Dendritic cell treated with granulocyte-macrophage colony-stimulating factor and Interleukin-4, amounts not matched to agents 40 ng/mL and 50 ng/mL, for 4 days (primary cell): ENCODE measurements around the gene FOLR2.
"Not testable (repeated sequence)": the region's sequence is repeated elsewhere in the genome, so short reads cannot be mapped to it uniquely, and the experiment has no call there.

Source experiments
- H3K27ac Mint-ChIP-seq: one replicate; pipeline ENCODE4 v1.8.0; 2022; ENCODE audit warnings: mild to moderate bottlenecking, mixed read lengths
- H3K27me3 Mint-ChIP-seq: one replicate; pipeline ENCODE4 v1.8.0; 2022; ENCODE audit warnings: mild to moderate bottlenecking, mixed read lengths
- H3K36me3 Mint-ChIP-seq: one replicate; pipeline ENCODE4 v1.8.0; 2022; ENCODE audit warnings: low read depth, mixed read lengths
- H3K4me1 Mint-ChIP-seq: one replicate; pipeline ENCODE4 v1.8.0; 2022; ENCODE audit warnings: low read depth, mixed read lengths
- H3K4me3 Mint-ChIP-seq: one replicate; pipeline ENCODE4 v1.8.0; 2022; ENCODE audit warnings: mild to moderate bottlenecking, moderate library complexity, mixed read lengths
- H3K9me3 Mint-ChIP-seq: one replicate; pipeline ENCODE4 v1.8.0; 2022; ENCODE audit warnings: mixed read lengths
- intact Hi-C: fragments of 100-400 bp; cut with micrococcal nuclease; formaldehyde crosslinking; loops from one replicate; pipeline ENCODE4 v1.15.0; 2022

The FOLR2 gene

DNA sequence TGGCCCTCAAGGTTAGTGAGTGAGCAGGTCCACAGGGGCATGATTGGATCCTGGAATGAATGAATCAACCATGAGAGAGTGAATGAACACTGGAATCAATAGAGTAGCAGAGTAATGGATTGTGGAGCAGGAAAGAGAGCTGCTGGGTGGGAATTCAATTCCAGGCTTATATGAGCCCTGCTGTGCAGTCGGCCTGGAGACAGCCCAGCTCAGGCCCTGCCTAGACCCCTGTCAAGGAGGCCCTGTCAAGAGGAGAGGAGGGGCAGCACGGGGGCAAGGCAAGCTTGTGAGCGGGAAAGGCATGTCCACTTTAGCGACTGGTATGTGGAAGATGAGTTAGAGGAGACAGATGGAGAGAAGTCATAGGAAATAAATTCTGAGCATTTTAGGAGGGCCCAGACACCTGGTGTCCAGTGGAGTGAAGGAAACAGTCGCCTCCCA is 25.9 kb upstream of the FOLR2 start:
- intact Hi-C loops, result no loop called here
- Mint-ChIP-seq H3K27me3 (peaks cover 1% of the 10 kb centered on the region), H3K4me3 (no peak overlapping the region), H3K27ac (peak overlapping the region; percentile 5), H3K9me3 (no peaks in the 10 kb centered on the region), H3K36me3 (no peaks in the 10 kb centered on the region), H3K4me1 (peaks cover 2% of the 10 kb centered on the region)

DNA sequence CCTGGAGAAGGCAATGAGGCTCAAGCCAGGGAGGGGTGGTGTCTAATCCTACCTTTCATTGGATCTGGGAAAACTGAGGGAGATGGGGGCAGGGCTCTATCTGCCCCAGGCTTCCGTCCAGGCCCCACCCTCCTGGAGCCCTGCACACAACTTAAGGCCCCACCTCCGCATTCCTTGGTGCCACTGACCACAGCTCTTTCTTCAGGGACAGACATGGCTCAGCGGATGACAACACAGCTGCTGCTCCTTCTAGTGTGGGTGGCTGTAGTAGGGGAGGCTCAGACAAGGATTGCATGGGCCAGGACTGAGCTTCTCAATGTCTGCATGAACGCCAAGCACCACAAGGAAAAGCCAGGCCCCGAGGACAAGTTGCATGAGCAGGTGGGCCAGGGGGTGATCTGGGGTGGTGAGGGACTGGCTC is 24.6 kb upstream of the FOLR2 start, which contains the start of gene FOLR1:
TSS of gene FOLR1 (plus strand) at position 180 of the 421 bp plus-strand sequence. CDS start at position 214, 34 bp downstream.
- no peak within 1 kb of the TSS for H3K4me3 Mint-ChIP-seq
- no peaks in the 10 kb centered on the region for H3K9me3 Mint-ChIP-seq
- peak within 1 kb of the TSS; percentile 5 for H3K27ac Mint-ChIP-seq
- H3K36me3 Mint-ChIP-seq, result no peaks in the 10 kb centered on the region
- peaks cover 1% of the 10 kb centered on the region for H3K27me3 Mint-ChIP-seq
- peaks cover 7% of the 10 kb centered on the region for H3K4me1 Mint-ChIP-seq
- intact Hi-C loops, result no loop called here

DNA sequence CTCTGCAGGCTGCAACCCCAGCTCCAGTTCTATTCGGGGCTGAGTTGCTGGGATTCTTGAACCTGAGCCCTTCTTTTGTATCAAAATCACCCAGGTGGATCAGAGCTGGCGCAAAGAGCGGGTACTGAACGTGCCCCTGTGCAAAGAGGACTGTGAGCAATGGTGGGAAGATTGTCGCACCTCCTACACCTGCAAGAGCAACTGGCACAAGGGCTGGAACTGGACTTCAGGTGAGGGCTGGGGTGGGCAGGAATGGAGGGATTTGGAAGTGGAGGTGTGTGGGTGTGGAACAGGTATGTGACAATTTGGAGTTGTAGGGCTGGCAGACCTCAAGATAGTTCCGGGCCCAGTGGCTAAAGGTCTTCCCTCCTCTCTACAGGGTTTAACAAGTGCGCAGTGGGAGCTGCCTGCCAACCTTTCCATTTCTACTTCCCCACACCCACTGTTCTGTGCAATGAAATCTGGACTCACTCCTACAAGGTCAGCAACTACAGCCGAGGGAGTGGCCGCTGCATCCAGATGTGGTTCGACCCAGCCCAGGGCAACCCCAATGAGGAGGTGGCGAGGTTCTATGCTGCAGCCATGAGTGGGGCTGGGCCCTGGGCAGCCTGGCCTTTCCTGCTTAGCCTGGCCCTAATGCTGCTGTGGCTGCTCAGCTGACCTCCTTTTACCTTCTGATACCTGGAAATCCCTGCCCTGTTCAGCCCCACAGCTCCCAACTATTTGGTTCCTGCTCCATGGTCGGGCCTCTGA is 20.9 kb upstream of the FOLR2 start:
- intact Hi-C loops, result no loop called here
- Mint-ChIP-seq H3K36me3 (no peaks in the 10 kb centered on the region), H3K9me3 (no peaks in the 10 kb centered on the region), H3K4me1 (peaks cover 7% of the 10 kb centered on the region), H3K27me3 (peaks cover 1% of the 10 kb centered on the region), H3K27ac (no peak overlapping the region), H3K4me3 (no peak overlapping the region)

DNA sequence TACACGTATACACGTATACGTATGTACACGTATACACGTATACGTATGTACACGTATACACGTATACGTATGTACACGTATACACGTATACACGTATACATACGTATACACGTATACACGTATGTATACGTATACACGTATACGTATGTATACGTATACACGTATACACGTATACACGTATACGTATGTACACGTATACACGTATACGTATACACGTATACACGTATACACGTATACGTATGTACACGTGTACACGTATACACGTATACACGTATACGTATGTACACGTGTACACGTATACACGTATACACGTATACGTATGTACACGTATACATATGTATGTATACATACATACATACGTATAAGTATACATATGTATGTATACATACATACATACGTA is 15.1 kb upstream of the FOLR2 start:
- H3K4me3 Mint-ChIP-seq, H3K36me3 Mint-ChIP-seq, intact Hi-C loops, H3K9me3 Mint-ChIP-seq, H3K27ac Mint-ChIP-seq, H3K27me3 Mint-ChIP-seq: not testable (repeated sequence)
- H3K4me1 Mint-ChIP-seq, result peaks cover 29% of the 10 kb centered on the region

DNA sequence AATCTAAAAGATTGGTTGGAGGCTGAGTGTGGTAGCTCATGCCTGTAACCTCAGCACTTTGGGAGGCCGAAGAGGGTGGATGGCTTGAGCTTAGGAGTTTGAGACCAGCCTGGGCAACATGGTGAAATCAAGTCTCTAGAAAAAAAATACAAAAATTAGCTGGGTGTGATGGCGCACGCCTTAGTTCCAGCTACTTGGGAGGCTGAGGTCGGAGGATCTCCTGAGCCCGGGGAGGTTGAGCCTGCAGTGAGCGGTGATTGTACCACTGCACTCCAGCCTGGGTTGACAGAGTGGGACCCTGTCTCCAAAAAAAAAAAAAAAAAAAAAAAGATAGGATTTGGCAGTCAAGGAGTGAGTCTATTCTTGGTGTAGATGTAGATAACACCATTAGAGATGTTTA is 14.0 kb upstream of the FOLR2 start:
- Mint-ChIP-seq H3K27me3 (no peaks in the 10 kb centered on the region), H3K4me1 (peaks cover 37% of the 10 kb centered on the region), H3K27ac (no peak overlapping the region), H3K4me3 (no peak overlapping the region), H3K9me3 (no peaks in the 10 kb centered on the region), H3K36me3 (no peaks in the 10 kb centered on the region)
- intact Hi-C loops, result no loop called here

DNA sequence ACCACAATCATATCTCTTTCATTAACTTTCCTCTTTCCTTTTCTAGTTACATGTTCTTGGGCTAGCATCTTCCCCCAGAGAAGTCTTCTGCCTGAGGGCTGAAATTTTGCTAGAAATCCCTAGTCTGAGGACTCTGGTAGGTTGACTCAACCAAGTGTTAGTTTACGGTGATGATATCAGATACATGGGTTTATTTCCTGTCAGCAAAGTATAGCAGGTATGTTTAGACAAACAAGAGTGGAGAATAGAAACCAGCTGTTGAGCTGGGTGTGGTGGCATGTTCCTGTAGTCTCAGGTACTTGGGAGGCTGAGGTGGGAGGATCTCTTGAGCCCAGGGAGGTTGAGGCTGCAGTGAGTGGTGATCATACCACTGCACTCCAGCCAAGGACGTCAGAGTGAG is 13.4 kb upstream of the FOLR2 start:
- H3K9me3 Mint-ChIP-seq, result no peaks in the 10 kb centered on the region
- no peak overlapping the region for H3K4me3 Mint-ChIP-seq
- no peaks in the 10 kb centered on the region for H3K27me3 Mint-ChIP-seq
- intact Hi-C loops, result no loop called here
- H3K27ac Mint-ChIP-seq, result peak overlapping the region; percentile 9
- H3K36me3 Mint-ChIP-seq, result no peaks in the 10 kb centered on the region
- H3K4me1 Mint-ChIP-seq, result peaks cover 43% of the 10 kb centered on the region

DNA sequence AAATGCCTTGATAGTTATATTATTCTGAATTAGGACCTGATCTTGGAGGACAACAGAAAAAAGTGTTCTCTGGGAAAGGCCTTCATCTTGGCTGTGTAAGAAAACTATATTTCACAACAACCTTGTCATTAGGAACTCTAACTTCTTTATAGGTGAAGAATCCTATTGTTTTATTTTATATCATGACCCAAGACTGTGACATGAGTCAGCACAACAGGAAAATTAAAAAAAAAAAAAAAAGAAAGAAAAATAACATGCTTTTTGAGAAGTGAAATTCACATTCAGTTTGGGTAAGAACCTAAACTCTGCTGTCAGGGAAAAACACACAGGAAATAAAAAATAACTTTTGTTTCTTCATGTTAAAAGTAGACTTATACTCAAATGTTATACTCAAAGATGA is 11.7 kb upstream of the FOLR2 start:
- no peaks in the 10 kb centered on the region for H3K36me3 Mint-ChIP-seq
- H3K9me3 Mint-ChIP-seq, result peaks cover 8% of the 10 kb centered on the region
- no peak overlapping the region for H3K4me3 Mint-ChIP-seq
- H3K4me1 Mint-ChIP-seq, result peaks cover 60% of the 10 kb centered on the region
- intact Hi-C loops, result no loop called here
- peak overlapping the region; percentile 68 for H3K27ac Mint-ChIP-seq
- no peaks in the 10 kb centered on the region for H3K27me3 Mint-ChIP-seq

DNA sequence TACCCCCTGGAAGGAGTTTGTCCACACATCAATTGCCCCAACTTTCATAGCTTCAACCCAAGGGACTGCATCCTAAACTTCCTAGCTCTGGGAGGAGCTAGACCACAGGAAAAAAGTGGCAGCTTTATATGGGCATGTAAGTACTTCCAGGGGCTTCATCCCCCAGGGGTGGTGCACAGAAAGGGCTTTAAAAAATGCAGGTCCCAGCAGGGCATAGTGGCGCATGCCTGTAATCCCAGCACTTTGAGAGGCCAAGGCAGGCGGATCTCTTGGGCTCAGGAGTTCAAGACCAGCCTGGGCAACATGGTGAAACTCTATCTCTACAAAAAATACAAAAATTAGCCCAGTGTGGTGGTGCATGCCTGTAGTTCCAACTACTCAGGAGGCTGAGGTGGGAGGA is 9.8 kb upstream of the FOLR2 start:
- H3K27ac Mint-ChIP-seq, H3K27me3 Mint-ChIP-seq, H3K4me3 Mint-ChIP-seq, H3K36me3 Mint-ChIP-seq, intact Hi-C loops: not testable (repeated sequence)
- H3K9me3 Mint-ChIP-seq, result peaks cover 10% of the 10 kb centered on the region
- peaks cover 62% of the 10 kb centered on the region for H3K4me1 Mint-ChIP-seq

DNA sequence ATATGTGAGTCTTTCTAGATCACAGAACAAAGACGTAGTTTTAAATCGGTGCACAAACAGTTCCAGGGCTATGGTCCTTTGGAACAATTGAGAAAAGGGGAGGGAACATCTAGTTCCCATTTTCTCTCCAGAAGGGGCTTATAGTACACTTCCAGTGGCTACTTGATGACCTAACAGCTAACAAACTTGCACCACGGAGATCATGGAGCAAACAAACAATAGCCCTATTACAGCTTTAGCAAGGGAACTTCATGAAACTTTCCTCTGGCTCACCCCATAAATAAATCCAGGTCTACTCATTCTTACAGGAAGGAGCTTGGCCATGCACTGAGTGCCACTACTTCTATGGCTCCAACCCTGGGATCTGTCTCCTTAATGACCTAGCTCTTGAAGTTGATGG is 8.3 kb upstream of the FOLR2 start:
- Mint-ChIP-seq H3K27me3 (no peaks in the 10 kb centered on the region), H3K4me3 (no peak overlapping the region), H3K4me1 (peaks cover 52% of the 10 kb centered on the region), H3K36me3 (no peaks in the 10 kb centered on the region), H3K9me3 (peaks cover 10% of the 10 kb centered on the region), H3K27ac (peak overlapping the region; percentile 77)
- intact Hi-C loops, result no loop called here

DNA sequence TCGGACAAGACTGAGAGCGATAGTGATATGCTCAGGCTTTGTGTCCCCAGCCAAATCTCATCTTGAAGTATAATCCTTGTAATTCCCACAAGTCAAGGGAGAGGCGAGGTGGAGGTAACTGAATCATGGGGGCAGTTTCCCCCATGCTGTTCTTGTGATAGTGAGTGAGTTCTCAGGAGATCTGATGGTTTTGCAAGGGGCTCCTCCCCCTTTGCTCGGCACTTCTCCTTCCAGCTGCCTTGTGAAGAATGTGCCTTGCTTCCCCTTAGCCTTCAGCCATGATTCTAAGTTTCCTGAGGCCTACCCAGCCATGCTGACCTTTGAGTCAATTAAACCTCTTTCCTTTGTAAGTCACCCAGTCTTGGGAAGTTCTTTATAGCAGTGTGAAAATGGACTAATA is 7.5 kb upstream of the FOLR2 start:
- Mint-ChIP-seq H3K9me3 (peaks cover 10% of the 10 kb centered on the region), H3K4me1 (peaks cover 50% of the 10 kb centered on the region), H3K27me3 (no peaks in the 10 kb centered on the region), H3K36me3 (no peaks in the 10 kb centered on the region), H3K4me3 (no peak overlapping the region), H3K27ac (peak overlapping the region; percentile 77)
- intact Hi-C loops, result no loop called here

DNA sequence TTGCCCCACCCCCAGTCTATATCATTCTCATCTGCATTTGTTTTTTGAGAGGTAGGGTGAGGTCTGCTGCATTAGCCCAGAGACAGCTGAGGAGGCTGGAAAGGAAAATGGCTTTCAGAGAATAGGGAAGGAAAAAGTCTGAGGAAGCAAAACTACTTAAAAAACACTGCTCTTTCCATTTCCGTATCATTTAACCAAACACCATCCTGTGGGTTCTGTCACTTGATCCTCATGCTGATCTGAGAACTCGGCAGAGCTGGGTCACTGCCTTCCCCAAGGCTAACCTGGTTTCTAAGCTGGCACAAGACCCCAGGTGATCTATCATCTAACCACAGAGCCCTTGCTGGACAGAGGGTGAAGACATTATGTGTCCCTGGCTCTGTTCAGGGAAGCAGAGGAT is 1.2 kb downstream of the FOLR2 start:
- H3K27me3 Mint-ChIP-seq, result no peaks in the 10 kb centered on the region
- intact Hi-C loops, result no loop called here
- no peaks in the 10 kb centered on the region for H3K9me3 Mint-ChIP-seq
- H3K4me3 Mint-ChIP-seq, result peak overlapping the region; percentile 85
- peaks cover 62% of the 10 kb centered on the region for H3K4me1 Mint-ChIP-seq
- H3K27ac Mint-ChIP-seq, result peak overlapping the region; percentile 85
- H3K36me3 Mint-ChIP-seq, result peaks cover 41% of the 10 kb centered on the region

DNA sequence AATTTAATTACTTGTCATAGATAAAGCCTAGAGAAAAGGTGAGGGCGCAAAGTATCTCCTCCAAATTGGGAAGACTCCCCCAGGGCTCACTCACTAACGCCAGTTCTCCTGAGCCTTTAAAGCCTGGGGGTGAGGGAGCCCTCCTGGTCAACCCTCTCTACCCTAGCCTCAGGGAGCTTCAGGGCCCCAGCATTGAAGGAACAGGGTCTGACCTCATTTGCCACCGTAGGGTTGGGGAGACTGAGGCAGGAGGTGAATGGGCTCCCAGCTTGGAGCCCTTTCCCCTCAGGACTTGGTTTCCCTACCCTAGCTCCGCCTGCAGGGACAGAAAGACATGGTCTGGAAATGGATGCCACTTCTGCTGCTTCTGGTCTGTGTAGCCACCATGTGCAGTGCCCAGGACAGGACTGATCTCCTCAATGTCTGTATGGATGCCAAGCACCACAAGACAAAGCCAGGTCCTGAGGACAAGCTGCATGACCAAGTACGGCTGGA is 1.7 kb downstream of the FOLR2 start:
- H3K36me3 Mint-ChIP-seq, result peaks cover 42% of the 10 kb centered on the region
- H3K27me3 Mint-ChIP-seq, result no peaks in the 10 kb centered on the region
- H3K4me3 Mint-ChIP-seq, result peak overlapping the region; percentile 85
- H3K4me1 Mint-ChIP-seq, result peaks cover 65% of the 10 kb centered on the region
- intact Hi-C loops, result no loop called here
- no peaks in the 10 kb centered on the region for H3K9me3 Mint-ChIP-seq
- peak overlapping the region; percentile 85 for H3K27ac Mint-ChIP-seq

DNA sequence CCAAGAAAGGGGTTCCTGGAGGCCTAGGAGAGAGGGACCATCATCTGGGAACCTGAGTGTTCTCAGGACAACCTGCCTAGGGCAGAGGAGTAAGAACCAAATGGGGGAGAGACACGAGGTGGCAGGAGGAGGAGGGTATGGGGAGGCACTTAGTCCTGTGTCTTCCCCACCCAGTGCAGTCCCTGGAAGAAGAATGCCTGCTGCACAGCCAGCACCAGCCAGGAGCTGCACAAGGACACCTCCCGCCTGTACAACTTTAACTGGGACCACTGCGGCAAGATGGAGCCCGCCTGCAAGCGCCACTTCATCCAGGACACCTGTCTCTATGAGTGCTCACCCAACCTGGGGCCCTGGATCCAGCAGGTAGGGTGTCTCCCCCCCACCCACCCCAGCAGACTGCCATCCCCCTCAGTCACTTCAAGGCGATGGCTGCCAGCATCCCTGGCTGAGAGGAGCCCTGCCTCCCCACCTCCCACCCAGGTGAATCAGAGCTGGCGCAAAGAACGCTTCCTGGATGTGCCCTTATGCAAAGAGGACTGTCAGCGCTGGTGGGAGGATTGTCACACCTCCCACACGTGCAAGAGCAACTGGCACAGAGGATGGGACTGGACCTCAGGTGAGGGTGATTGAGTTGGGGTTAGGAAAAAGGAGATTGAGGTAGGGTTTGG is 4.2 kb downstream of the FOLR2 start:
- H3K27me3 Mint-ChIP-seq, result no peaks in the 10 kb centered on the region
- H3K27ac Mint-ChIP-seq, result peak overlapping the region; percentile 87
- H3K4me3 Mint-ChIP-seq, result peak overlapping the region; percentile 43
- no peaks in the 10 kb centered on the region for H3K9me3 Mint-ChIP-seq
- peaks cover 68% of the 10 kb centered on the region for H3K36me3 Mint-ChIP-seq
- intact Hi-C loops, result loop anchor here (5.0 kb wide), 1 partner anchor 119 kb away; the partner anchor contains the start of gene LAMTOR1
- H3K4me1 Mint-ChIP-seq, result peaks cover 73% of the 10 kb centered on the region

DNA sequence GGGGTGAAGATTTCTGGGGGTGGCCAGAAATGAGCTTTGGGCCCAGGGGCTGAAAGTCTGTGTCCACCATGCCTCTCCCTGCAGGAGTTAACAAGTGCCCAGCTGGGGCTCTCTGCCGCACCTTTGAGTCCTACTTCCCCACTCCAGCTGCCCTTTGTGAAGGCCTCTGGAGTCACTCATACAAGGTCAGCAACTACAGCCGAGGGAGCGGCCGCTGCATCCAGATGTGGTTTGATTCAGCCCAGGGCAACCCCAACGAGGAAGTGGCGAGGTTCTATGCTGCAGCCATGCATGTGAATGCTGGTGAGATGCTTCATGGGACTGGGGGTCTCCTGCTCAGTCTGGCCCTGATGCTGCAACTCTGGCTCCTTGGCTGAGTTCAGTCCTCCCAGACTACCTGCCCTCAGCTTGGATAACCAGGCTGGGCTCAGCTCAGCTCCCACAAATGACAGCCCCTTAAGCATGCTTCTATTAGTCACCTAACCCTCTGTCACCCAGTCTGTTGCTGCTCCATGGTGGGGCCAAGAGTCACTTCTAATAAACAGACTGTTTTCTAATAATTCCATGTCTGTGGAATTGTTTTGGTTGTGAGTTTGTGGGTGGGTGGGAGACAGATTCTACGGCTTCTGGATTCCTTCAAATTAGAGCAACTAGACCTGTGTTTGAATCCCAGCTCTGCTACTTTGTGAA is 4.9 kb downstream of the FOLR2 start:
- intact Hi-C loops, result loop anchor here (5.0 kb wide), 1 partner anchor 119 kb away; the partner anchor contains the start of gene LAMTOR1
- no peaks in the 10 kb centered on the region for H3K27me3 Mint-ChIP-seq
- H3K27ac Mint-ChIP-seq, result peak overlapping the region; percentile 99
- peaks cover 74% of the 10 kb centered on the region for H3K4me1 Mint-ChIP-seq
- H3K4me3 Mint-ChIP-seq, result peak overlapping the region; percentile 43
- peaks cover 73% of the 10 kb centered on the region for H3K36me3 Mint-ChIP-seq
- no peaks in the 10 kb centered on the region for H3K9me3 Mint-ChIP-seq
